HUES48 (cell line): ENCODE measurements around the gene SLC38A2.

ENCODE experiments used
- H3K27ac ChIP-seq: one replicate; pipeline ENCODE4 v1.7.0; 2013; ENCODE audit warnings: low read depth, low read length, inconsistent platforms
- H3K27me3 ChIP-seq: 2 replicates; pipeline ENCODE4 v1.6.1; 2013; ENCODE audit warnings: mild to moderate bottlenecking, low read length; ENCODE audit not compliant: control insufficient read depth, insufficient read depth
- H3K36me3 ChIP-seq: 2 replicates; pipeline ENCODE4 v1.6.1; 2013; ENCODE audit warnings: low read length; ENCODE audit not compliant: control insufficient read depth, insufficient read depth
- H3K4me1 ChIP-seq: 2 replicates; pipeline ENCODE4 v1.6.1; 2013; ENCODE audit warnings: mild to moderate bottlenecking, low read length; ENCODE audit not compliant: control insufficient read depth, insufficient read depth
- H3K4me3 ChIP-seq: 2 replicates; pipeline ENCODE4 v1.5.1; 2013; ENCODE audit warnings: mild to moderate bottlenecking, low read depth, low read length
- H3K9ac ChIP-seq: 2 replicates; pipeline ENCODE4 v1.6.1; 2013; ENCODE audit warnings: mild to moderate bottlenecking, low read depth, low read length, moderate library complexity
- H3K9me3 ChIP-seq: 2 replicates; pipeline ENCODE4 v1.6.1; 2013; ENCODE audit warnings: low read length; ENCODE audit not compliant: control insufficient read depth, insufficient read depth

The SLC38A2 gene

DNA sequence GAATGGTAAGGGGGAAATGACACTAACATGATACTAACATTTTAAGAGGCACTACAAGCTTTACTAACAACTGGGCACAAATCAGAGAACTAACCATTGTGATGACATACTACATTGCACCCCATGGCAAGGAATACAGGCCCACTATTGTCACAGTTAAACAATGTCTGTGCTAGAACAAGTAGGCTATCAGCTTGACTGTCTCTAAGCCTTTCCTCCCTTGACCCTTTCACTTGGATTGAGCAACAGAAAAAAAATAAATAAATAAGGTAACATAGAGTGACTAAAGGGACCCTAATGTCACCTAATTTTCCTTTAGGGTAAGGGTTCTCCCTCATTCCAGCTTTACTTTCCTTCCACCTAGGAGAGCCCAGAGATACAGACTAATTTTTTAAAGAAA, 4.4 kb downstream of the SLC38A2 start:
- Histone ChIP-seq H3K27me3 (no peaks in the 10 kb centered on the region), H3K9me3 (no peaks in the 10 kb centered on the region), H3K27ac (no peak overlapping the region), H3K4me3 (peak overlapping the region; percentile 30; the same call in 1 of the 2 replicates), H3K4me1 (peaks cover 25% of the 10 kb centered on the region), H3K36me3 (peaks cover 80% of the 10 kb centered on the region), H3K9ac (no peak overlapping the region)

DNA sequence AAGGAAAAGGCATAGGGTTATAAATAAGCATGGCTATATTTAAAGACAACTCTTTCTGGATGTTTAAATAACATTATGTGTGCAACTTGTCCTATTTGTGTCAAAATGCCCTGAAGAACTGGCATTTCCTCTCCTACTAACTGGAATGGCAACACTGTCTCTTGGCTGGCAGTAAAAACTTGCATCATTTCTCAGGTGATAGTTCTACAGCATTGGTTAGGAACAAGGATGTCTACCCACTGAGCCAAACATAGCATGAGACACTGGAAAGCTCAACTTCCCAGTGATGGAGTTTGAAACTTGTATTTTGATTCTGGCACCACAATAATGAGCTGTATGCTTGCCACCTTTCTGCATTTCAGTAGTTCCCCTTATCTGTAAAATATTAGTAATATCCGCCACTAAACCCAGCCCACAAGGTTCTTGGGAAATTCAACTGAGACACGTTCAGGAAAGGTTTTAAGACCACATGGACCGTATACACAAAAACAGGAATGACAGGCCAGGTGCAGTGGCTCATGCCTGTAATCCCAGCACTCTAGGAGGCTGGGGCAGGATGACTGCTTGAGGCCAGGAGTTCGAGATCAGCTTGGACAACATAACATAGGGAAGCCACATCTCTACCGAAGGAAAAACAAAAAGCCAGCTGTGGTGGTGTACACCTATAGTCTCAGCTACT, 5.1 kb downstream of the SLC38A2 start:
- peaks cover 87% of the 10 kb centered on the region for H3K36me3 ChIP-seq
- H3K27me3 ChIP-seq: no peaks in the 10 kb centered on the region
- no peak overlapping the region for H3K9ac ChIP-seq
- peak overlapping the region; percentile 30; the same call in 1 of the 2 replicates for H3K4me3 ChIP-seq
- H3K4me1 ChIP-seq: peaks cover 22% of the 10 kb centered on the region
- H3K27ac ChIP-seq: no peak overlapping the region
- no peaks in the 10 kb centered on the region for H3K9me3 ChIP-seq

DNA sequence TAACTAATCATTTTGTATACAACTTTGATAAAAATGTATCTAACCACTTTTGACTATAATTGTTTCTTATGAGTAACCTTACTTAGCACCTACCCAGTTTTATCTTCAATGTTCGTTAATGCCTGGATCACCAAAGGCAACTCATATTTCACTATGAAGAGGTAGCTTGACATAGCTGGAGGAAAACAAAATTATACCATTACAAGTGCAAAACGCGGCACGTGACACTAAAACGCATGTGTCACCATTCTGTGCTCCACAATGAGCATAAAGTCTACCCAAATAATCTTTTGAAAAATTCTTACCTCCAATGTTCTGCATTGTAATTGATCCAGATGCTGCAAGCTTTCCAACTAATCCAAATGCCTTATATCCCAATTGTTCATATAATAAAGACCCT, 5.8 kb downstream of the SLC38A2 start:
- Histone ChIP-seq H3K36me3 (peaks cover 94% of the 10 kb centered on the region), H3K27me3 (no peaks in the 10 kb centered on the region), H3K9ac (no peak overlapping the region), H3K4me1 (peaks cover 22% of the 10 kb centered on the region), H3K9me3 (no peaks in the 10 kb centered on the region), H3K27ac (no peak overlapping the region), H3K4me3 (no peak overlapping the region)

DNA sequence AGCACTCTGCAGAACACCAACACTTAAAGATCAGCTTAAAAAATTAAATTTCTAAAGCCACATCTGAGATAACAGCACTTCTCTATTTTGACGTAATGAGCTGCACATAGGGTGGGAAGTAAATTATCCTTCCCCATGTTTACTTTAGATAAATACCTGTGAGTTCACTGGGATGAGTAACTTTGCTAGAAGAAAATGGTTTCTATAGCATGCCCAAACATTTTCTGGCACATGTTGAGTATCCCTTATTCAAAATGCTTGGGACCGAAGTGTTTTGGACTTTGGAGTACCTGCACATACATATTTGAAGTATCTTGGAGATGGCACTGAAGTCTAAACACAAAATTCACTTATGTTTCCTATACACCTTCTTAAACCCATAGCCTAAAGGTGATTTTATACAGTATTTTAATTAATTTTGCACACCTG, 6.6 kb downstream of the SLC38A2 start:
- Histone ChIP-seq H3K27me3 (no peaks in the 10 kb centered on the region), H3K4me3 (no peak overlapping the region), H3K27ac (no peak overlapping the region), H3K9me3 (no peaks in the 10 kb centered on the region), H3K9ac (no peak overlapping the region), H3K36me3 (peaks cover 100% of the 10 kb centered on the region), H3K4me1 (peaks cover 22% of the 10 kb centered on the region)

DNA sequence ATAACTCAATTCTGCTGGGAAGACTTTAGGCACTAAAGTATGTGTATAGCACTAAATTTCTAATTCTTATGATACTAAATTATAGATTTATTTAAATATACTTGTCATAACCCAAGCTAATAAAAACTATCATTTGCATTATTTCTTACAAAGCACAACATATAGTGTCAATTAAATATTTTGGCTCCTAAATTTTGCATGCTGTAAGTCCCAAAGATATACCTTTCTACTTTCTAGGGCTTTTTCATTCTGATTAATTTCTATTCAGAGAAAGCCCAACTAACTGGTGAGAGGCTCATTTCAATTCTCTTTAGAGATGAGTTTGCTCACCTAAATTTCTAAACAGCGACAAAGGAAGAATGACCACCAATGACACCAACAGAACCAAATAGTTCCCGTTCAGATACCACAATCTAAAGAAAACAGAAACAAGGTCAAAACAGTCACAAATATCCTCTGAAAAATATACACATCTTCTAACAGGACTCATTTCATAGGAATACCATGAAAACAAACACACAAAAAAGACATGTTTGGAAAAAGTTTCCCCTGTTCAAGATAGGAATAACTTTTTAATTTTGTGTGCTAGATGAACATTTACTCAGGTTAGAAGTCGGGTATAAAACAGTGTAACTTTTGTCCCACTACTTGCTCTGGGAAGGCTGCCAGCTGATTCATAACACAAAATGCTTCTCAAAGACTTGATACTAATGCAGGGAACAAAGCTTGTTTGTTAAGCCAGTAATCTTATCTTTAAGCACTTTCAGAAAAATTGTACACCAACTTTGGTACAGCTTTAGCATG, 7.6 kb downstream of the SLC38A2 start:
- Histone ChIP-seq H3K36me3 (peaks cover 100% of the 10 kb centered on the region), H3K9ac (no peak overlapping the region), H3K4me1 (peaks cover 16% of the 10 kb centered on the region), H3K27ac (no peak overlapping the region), H3K27me3 (no peaks in the 10 kb centered on the region), H3K9me3 (no peaks in the 10 kb centered on the region), H3K4me3 (no peak overlapping the region)

DNA sequence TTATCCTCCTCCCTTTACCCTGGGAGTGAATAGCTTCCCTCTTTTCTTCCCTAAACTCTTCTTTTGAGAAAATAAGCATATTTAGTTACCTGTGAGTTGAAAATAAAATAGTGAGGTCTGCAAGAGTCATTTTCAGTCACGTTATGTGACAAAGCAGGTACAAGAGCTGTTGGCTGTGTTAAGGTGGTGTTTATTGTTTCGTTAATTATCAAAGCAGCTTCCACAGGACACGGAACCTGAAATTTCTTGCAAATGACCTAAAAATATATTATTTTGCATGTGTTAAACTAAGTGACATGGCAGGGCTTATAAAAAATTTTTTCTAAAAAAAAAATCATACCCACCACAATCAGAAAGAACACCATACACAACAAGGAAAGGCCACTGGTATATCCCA, 8.3 kb downstream of the SLC38A2 start:
- Histone ChIP-seq H3K9me3 (no peaks in the 10 kb centered on the region), H3K36me3 (peaks cover 100% of the 10 kb centered on the region), H3K9ac (no peak overlapping the region), H3K4me1 (peaks cover 11% of the 10 kb centered on the region), H3K4me3 (no peak overlapping the region), H3K27ac (no peak overlapping the region), H3K27me3 (no peaks in the 10 kb centered on the region)

DNA sequence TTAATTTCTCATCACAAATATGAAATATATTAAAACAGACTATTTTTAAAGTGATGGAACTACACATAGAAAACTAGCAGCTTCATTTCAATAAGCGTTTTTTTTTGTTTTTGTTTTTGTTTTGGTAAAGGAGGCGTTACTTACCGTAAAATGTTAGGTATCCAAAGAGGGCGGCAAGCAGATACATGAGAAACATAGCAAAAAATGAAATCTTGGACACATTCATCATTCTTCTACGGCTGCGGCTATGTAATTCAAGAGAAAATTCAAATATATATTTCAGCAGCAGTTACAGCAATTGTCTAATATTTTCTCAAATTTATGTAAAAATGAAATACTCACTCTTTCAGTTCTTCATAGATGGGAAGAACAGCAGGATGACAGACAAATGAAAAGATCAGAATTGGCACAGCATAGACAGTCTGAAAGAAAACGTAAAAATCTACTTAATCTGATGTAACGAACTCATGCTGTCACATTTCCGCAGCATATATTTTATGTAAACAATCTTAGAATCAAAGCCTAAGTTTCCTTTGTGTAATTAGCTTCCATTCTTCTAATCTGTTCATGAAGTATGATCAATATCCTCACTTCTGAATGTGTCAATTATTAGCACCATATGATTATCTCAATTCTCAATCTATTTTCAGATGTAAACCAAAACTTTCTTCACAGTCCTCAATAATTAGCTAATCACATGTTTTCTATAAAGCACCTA, 8.8 kb downstream of the SLC38A2 start:
- no peak overlapping the region for H3K4me3 ChIP-seq
- no peaks in the 10 kb centered on the region for H3K9me3 ChIP-seq
- H3K4me1 ChIP-seq: peaks cover 8% of the 10 kb centered on the region; the same call in 1 of the 2 replicates
- no peak overlapping the region for H3K27ac ChIP-seq
- peaks cover 100% of the 10 kb centered on the region for H3K36me3 ChIP-seq
- H3K27me3 ChIP-seq: no peaks in the 10 kb centered on the region
- H3K9ac ChIP-seq: no peak overlapping the region

DNA sequence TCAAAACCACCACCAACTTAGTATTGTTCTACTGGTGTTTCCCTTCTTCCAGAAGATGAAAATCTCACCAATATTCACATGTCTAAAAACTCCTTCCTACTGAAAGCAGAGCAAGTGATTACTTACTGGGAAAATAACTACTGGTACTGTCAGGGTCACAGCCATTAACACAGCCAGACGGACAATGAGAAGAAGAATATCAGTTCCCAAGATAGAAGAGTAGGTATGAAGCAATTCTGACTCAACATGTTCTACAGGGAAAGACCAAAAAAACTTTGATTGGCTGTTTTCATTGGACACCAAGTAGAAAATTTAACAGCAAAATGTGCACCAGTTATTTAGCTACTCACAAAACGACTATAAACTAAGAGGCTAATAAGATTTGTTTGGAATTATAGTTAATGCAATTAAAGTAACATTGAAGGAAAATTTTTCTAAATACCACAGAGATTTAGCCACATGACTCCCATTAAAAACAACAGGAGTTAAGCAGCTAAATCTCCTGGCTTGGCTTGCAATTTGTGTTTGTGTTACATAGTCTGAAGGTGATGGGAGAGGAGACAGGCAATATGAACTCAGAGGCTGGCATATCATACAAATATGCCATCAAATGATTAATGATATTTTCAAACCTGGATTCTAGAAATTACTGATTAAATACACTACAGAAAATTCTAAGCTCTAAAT, 9.5 kb downstream of the SLC38A2 start:
- H3K4me3 ChIP-seq: no peak overlapping the region
- H3K4me1 ChIP-seq: 0 out of 2 replicates have a peak, but pooled peaks cover 4% of the 10 kb centered on the region
- no peaks in the 10 kb centered on the region for H3K9me3 ChIP-seq
- no peak overlapping the region for H3K9ac ChIP-seq
- H3K27ac ChIP-seq: no peak overlapping the region
- H3K27me3 ChIP-seq: no peaks in the 10 kb centered on the region
- H3K36me3 ChIP-seq: peaks cover 97% of the 10 kb centered on the region

DNA sequence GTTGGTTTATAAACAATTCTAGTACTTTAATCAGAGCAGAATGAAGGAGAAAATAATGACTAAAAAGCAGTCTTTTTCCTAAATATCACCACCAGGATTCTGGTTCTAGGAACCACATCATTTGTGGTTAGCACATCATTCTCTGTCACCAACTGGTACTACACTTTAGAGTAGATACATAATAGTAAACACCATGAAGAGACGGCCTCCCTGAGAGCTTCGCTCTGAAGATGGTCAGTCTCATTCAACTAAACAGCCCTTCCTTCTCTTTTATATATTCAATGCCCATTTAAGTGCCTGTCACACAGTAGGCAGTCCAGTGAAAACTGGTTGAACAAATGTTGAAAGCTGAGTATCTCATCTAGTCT, 10.9 kb downstream of the SLC38A2 start:
- Histone ChIP-seq H3K27me3 (no peaks in the 10 kb centered on the region), H3K9ac (no peak overlapping the region), H3K4me1 (0 out of 2 replicates have a peak, but pooled peaks cover 4% of the 10 kb centered on the region), H3K9me3 (no peaks in the 10 kb centered on the region), H3K27ac (no peak overlapping the region), H3K36me3 (peaks cover 84% of the 10 kb centered on the region), H3K4me3 (no peak overlapping the region)

DNA sequence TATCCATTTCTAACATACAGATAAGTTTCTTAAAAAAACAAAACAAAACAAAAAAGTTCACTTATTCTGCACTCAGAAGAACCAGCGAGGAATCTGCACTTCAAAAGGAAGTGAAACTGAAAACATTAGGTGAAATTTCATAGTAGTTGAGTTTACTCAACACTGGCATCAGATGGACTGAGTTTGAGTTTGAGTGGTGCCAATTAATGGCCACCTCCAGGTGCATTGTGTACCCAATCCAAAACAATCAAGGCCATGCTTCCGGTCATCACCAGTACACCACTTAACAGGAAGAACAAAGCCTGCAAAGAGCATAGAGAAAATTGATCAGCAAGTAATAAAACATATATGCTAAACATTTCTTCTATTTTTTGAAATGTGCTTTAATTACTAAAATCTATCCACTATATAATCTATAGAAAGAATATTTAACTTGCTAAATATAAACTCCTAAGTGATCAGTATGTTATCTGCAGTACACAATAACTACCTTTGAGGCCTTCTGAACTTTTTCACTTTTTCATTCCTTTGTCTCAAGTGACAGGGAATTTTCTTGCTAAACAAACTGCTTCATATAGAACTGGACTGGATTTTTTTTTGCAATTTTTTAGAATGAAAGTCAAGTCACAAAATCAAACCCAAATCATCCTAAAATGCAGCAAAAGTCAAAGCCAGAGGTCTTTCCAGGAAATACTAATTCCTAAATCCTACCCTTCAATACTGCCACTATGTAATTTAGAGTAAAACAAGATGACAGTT, 11.5 kb downstream of the SLC38A2 start:
- 0 out of 2 replicates have a peak, but pooled peaks cover 4% of the 10 kb centered on the region for H3K4me1 ChIP-seq

More for the DNA sequence above, 11.5 kb downstream of the SLC38A2 start:
- no peak overlapping the region for H3K4me3 ChIP-seq
- no peaks in the 10 kb centered on the region for H3K27me3 ChIP-seq
- no peaks in the 10 kb centered on the region for H3K9me3 ChIP-seq
- no peak overlapping the region for H3K9ac ChIP-seq
- H3K36me3 ChIP-seq: peaks cover 78% of the 10 kb centered on the region
- no peak overlapping the region for H3K27ac ChIP-seq
